HepG2 (cell line): ENCODE results near the gene CR2.

ENCODE experiments used
- EP300 ChIP-seq, 3 experiments: sonication (generic) in 1 of 3; formaldehyde crosslinking in 1 of 3; IDR thresholded peaks; 2 replicates each; pipeline versions ENCODE4 v1.5.1 to v1.6.1; 2011 to 2020; ENCODE audit warnings: low read depth in 2 of 3, low read length in 2 of 3, borderline replicate concordance in 1 of 3, improper control_type of control experiment in 1 of 3, mild to moderate bottlenecking in 1 of 3, missing genetic modification reagents in 1 of 3, moderate library complexity in 1 of 3
- FOSL2 ChIP-seq: sonication (generic); formaldehyde crosslinking; IDR thresholded peaks from 2 replicates; pipeline ENCODE4 v1.4.0; 2020; ENCODE audit warnings: missing genetic modification reagents
- ZNF282 ChIP-seq: fragments of 450-650 bp; IDR thresholded peaks from 2 replicates; pipeline ENCODE4 v1.6.1; 2018; ENCODE audit not compliant: partially characterized antibody
- TF ChIP-seq, protein P1 (sequence below): sonication (generic); formaldehyde crosslinking; IDR thresholded peaks from 2 replicates; pipeline ENCODE4 v1.5.0; 2020; ENCODE audit warnings: mild to moderate bottlenecking, missing genetic modification reagents, moderate library complexity
- TF ChIP-seq, protein P2 (sequence below): sonication (generic); formaldehyde crosslinking; IDR thresholded peaks from 2 replicates; pipeline ENCODE4 v1.8.1; 2023; ENCODE audit warnings: missing genetic modification reagents, mild to moderate bottlenecking, borderline replicate concordance

GRCh38 chr1:207463021-207463420, 8.9 kb downstream of the CR2 start:
- TF ChIP-seq ZNF282 (no peak), EP300 (IDR thresholded peaks at IDR 0.05; ENCODE audit: low read depth in 2 of 2, low read length in 2 of 2) (no peak), EP300 (CRISPR knock-in tag; IDR thresholded peaks at IDR 0.05; ENCODE audit: borderline replicate concordance) (no peak), FOSL2 (CRISPR knock-in tag) (no peak)
- TF ChIP-seq, protein P1, sequence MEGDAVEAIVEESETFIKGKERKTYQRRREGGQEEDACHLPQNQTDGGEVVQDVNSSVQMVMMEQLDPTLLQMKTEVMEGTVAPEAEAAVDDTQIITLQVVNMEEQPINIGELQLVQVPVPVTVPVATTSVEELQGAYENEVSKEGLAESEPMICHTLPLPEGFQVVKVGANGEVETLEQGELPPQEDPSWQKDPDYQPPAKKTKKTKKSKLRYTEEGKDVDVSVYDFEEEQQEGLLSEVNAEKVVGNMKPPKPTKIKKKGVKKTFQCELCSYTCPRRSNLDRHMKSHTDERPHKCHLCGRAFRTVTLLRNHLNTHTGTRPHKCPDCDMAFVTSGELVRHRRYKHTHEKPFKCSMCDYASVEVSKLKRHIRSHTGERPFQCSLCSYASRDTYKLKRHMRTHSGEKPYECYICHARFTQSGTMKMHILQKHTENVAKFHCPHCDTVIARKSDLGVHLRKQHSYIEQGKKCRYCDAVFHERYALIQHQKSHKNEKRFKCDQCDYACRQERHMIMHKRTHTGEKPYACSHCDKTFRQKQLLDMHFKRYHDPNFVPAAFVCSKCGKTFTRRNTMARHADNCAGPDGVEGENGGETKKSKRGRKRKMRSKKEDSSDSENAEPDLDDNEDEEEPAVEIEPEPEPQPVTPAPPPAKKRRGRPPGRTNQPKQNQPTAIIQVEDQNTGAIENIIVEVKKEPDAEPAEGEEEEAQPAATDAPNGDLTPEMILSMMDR = no peak
- TF ChIP-seq, protein P2, sequence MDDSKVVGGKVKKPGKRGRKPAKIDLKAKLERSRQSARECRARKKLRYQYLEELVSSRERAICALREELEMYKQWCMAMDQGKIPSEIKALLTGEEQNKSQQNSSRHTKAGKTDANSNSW (CRISPR knock-in tag) = no peak
